OCI-LY7 (cell line): ENCODE results near the gene DHFR2.

Experiments
- EZH2phosphoT487 ChIP-seq: fragments of 200-600 bp; sonication (generic); IDR thresholded peaks from 2 replicates; pipeline ENCODE4 v1.6.1; 2018; ENCODE audit warnings: low read depth, borderline replicate concordance, mild to moderate bottlenecking, mixed run types, antibody characterized with exemption, low read length, moderate library complexity, mixed read lengths
- TF ChIP-seq, protein P1 (sequence below): fragments of 200-600 bp; sonication (generic); conservative IDR thresholded peaks from 2 replicates; pipeline ENCODE4 v1.5.1; 2014; ENCODE audit warnings: mild to moderate bottlenecking, antibody characterized with exemption, low read length, moderate library complexity, mixed read lengths

DNA sequence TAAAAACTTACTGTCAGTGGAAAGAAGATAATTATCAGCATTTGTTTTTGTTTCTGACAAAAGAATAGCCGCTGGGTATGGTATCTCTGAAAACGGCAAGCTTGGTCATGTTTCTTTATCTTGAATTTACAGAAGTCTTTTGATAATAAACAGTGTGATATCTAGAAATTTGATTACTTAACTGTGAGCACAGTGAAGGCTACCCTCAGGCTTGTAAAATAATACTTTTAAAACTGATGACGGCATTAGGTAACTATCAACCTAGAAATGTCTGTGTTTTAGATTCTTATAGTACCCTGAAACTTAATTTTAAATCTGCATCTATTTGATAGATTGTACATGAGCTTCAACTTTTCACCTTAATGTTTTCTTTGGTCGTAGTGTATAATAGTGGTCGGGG, 43.6 kb upstream of the DHFR2 start:
- TF ChIP-seq, protein P1, sequence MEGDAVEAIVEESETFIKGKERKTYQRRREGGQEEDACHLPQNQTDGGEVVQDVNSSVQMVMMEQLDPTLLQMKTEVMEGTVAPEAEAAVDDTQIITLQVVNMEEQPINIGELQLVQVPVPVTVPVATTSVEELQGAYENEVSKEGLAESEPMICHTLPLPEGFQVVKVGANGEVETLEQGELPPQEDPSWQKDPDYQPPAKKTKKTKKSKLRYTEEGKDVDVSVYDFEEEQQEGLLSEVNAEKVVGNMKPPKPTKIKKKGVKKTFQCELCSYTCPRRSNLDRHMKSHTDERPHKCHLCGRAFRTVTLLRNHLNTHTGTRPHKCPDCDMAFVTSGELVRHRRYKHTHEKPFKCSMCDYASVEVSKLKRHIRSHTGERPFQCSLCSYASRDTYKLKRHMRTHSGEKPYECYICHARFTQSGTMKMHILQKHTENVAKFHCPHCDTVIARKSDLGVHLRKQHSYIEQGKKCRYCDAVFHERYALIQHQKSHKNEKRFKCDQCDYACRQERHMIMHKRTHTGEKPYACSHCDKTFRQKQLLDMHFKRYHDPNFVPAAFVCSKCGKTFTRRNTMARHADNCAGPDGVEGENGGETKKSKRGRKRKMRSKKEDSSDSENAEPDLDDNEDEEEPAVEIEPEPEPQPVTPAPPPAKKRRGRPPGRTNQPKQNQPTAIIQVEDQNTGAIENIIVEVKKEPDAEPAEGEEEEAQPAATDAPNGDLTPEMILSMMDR: no peak
- no peak for TF ChIP-seq EZH2phosphoT487
